Neuronal stem cell (in vitro differentiated cells): Measurements from ENCODE around the gene FAM219B.

Experiments
- DNase-seq: peaks from one replicate; pipeline ENCODE4 v3.0.0-alpha.2; 2013; ENCODE audit warnings: low spot score
- H2AFZ ChIP-seq: one replicate; pipeline ENCODE4 v1.6.1; 2013; ENCODE audit warnings: mild to moderate bottlenecking, low read length, inconsistent platforms
- H2AK5ac ChIP-seq: 2 replicates; pipeline ENCODE4 v1.6.1; 2013; ENCODE audit warnings: low read depth, mild to moderate bottlenecking, inconsistent platforms, low read length, moderate library complexity, mixed read lengths
- H2BK120ac ChIP-seq: 2 replicates; pipeline ENCODE4 v1.6.1; 2013; ENCODE audit warnings: low read depth, mild to moderate bottlenecking, inconsistent platforms, low read length, moderate library complexity, mixed read lengths
- H2BK12ac ChIP-seq: one replicate; pipeline ENCODE4 v1.6.1; 2013; ENCODE audit warnings: low read length, inconsistent platforms
- H2BK15ac ChIP-seq: 2 replicates; pipeline ENCODE4 v1.6.1; 2013; ENCODE audit warnings: mild to moderate bottlenecking, low read length, inconsistent platforms, mixed read lengths
- H2BK5ac ChIP-seq: one replicate; pipeline ENCODE4 v1.6.1; 2013; ENCODE audit warnings: inconsistent platforms, mild to moderate bottlenecking, low read length, moderate library complexity
- H3K14ac ChIP-seq: one replicate; pipeline ENCODE4 v1.6.1; 2013; ENCODE audit warnings: low read length, inconsistent platforms
- H3K18ac ChIP-seq: 2 replicates; pipeline ENCODE4 v1.6.1; 2013; ENCODE audit warnings: low read length, inconsistent platforms
- H3K23ac ChIP-seq: 2 replicates; pipeline ENCODE4 v1.6.1; 2013; ENCODE audit warnings: low read depth, mild to moderate bottlenecking, mixed read lengths, low read length, inconsistent platforms; ENCODE audit not compliant: poor library complexity
- H3K27ac ChIP-seq: replicated peaks from 3 replicates; pipeline ENCODE4 v1.5.1; 2013; ENCODE audit warnings: low read length, inconsistent platforms
- H3K27me3 ChIP-seq, 3 experiments: 2 replicates each; pipeline ENCODE4 v1.6.1; 2013; ENCODE audit warnings: low read length in 3 of 3, mild to moderate bottlenecking in 2 of 3, inconsistent platforms in 1 of 3, low read depth in 1 of 3, mixed read lengths in 1 of 3, moderate library complexity in 1 of 3; ENCODE audit not compliant: control insufficient read depth in 3 of 3, insufficient read depth in 3 of 3
- H3K36me3 ChIP-seq, 2 donors: replicated peaks in 1 of 2; 2 replicates each; pipeline ENCODE4 v1.6.1; 2013; ENCODE audit warnings: low read length in 2 of 2; ENCODE audit not compliant: control insufficient read depth in 2 of 2, insufficient read depth in 2 of 2
- H3K4ac ChIP-seq: 2 replicates; pipeline ENCODE4 v1.6.1; 2013; ENCODE audit warnings: inconsistent platforms, mild to moderate bottlenecking, low read length, moderate library complexity
- H3K4me1 ChIP-seq, 2 donors: 1 replicate in 1 of 2; 2 replicates in 1 of 2; pipeline ENCODE4 v1.6.1; 2013; ENCODE audit warnings: low read length in 2 of 2, low read depth in 1 of 2; ENCODE audit not compliant: control insufficient read depth in 2 of 2, insufficient read depth in 1 of 2
- H3K4me2 ChIP-seq: one replicate; pipeline ENCODE4 v1.6.1; 2013; ENCODE audit warnings: mild to moderate bottlenecking, low read length, inconsistent platforms; ENCODE audit not compliant: insufficient read depth, poor library complexity, severe bottlenecking
- H3K4me3 ChIP-seq, 2 donors: 2 replicates each; pipeline ENCODE4 v1.5.1; 2013; ENCODE audit warnings: low read length in 2 of 2, mild to moderate bottlenecking in 2 of 2, inconsistent platforms in 1 of 2, moderate library complexity in 1 of 2
- H3K79me1 ChIP-seq: one replicate; pipeline ENCODE4 v1.6.1; 2013; ENCODE audit warnings: low read depth, mild to moderate bottlenecking, inconsistent platforms, low read length, moderate library complexity
- H3K9ac ChIP-seq: one replicate; pipeline ENCODE4 v1.6.1; 2013; ENCODE audit warnings: mild to moderate bottlenecking, low read depth, low read length, inconsistent platforms; ENCODE audit not compliant: poor library complexity
- H3K9me3 ChIP-seq, 2 donors: replicated peaks in 1 of 2; 2 replicates each; pipeline versions ENCODE3 to v1.6.1; 2013; ENCODE audit warnings: low read length in 2 of 2, mild to moderate bottlenecking in 2 of 2, inconsistent platforms in 1 of 2, low read depth in 1 of 2, mixed read lengths in 1 of 2, moderate library complexity in 1 of 2; ENCODE audit not compliant: control insufficient read depth in 2 of 2, insufficient read depth in 1 of 2
- H4K8ac ChIP-seq: one replicate; pipeline ENCODE4 v1.6.1; 2013; ENCODE audit warnings: low read depth, mild to moderate bottlenecking, inconsistent platforms, low read length, moderate library complexity
- H4K91ac ChIP-seq: one replicate; pipeline ENCODE4 v1.6.1; 2013; ENCODE audit warnings: low read length, low read depth, mild to moderate bottlenecking, inconsistent platforms; ENCODE audit not compliant: poor library complexity
- whole genome bisulfite sequencing, 2 donors: extraction: QIAGEN DNeasy Blood & Tissue Kit; methylation state at CpG; one replicate each; pipeline ENCODE4 v1.1.7; 2013; ENCODE audit warnings: missing lambda C conversion rate in 2 of 2, mixed read lengths in 1 of 2; ENCODE audit not compliant: insufficient read length in 2 of 2, insufficient replicate concordance in 1 of 2; ENCODE audit errors: extremely low coverage in 2 of 2; 5-methylcytosine and 5-hydroxymethylcytosine counted together

FAM219B gene

DNA sequence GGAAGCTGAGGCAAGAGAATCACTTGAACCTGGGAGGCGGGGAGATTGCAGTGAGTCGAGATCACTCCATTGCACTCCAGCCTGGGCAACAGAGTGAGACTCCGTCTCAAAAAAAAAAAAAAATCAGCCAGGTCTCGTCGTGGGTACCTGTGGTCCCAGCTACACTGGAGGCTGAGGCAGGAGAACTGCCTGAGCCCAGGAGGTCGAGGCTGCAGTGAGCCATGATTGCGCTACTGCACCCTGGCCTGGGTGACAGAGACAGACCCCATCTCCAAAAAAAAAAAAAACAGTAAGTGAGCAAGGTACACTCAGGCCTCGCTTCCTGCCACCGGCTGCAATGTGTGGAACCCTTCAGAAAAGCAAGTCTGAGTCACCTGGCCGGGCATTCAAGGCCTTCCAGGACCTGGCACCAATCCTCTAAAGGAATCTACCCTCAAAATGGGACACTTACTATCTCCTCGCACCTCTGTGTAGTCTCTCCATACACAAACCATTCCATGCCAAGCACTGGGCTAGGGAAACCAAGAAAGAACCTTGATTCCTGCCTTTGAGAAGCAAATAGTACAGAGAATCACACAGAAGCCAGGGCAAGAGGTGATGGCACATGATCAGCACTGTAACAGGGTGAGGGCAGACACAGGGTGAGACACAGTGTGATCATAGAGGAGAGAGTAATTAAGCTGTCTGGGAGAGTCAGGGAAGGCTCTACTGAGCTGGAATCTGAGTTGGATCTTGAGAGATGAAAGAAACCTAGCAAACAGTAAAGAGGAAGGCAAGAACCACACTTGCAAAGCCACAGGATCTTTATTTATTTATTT is 43.2 kb downstream of the FAM219B start:
- H3K27me3 ChIP-seq: no peaks in the 10 kb centered on the region
- H2BK12ac ChIP-seq: no peak overlapping the region
- H3K4me2 ChIP-seq: no peak overlapping the region
- H3K9me3 ChIP-seq: peaks cover 0 to 11% of the 10 kb centered on the region in 2 donors
- DNase-seq: no peak
- H3K9ac ChIP-seq: no peak overlapping the region
- H3K14ac ChIP-seq: no peak overlapping the region
- no peaks in the 10 kb centered on the region for H3K4me1 ChIP-seq
- no peak overlapping the region for H2BK15ac ChIP-seq
- peaks cover 7% of the 10 kb centered on the region for H3K79me1 ChIP-seq
- H3K36me3 ChIP-seq: peaks cover 7 to 18% of the 10 kb centered on the region in 2 donors
- H2AK5ac ChIP-seq: no peak overlapping the region
- H2AFZ ChIP-seq: no peak overlapping the region
- no peak overlapping the region for H2BK120ac ChIP-seq
- H3K23ac ChIP-seq: no peak overlapping the region
- no CpG with 5 or more reads among the region's 11 CpGs for WGBS, 2 donors
- H4K8ac ChIP-seq: no peak overlapping the region
- H3K27ac ChIP-seq: no peak overlapping the region
- no peak overlapping the region for H3K4me3 ChIP-seq
- H3K18ac ChIP-seq: no peak overlapping the region
- no peak overlapping the region for H4K91ac ChIP-seq
- H2BK5ac ChIP-seq: no peak overlapping the region
- no peak overlapping the region for H3K4ac ChIP-seq

DNA sequence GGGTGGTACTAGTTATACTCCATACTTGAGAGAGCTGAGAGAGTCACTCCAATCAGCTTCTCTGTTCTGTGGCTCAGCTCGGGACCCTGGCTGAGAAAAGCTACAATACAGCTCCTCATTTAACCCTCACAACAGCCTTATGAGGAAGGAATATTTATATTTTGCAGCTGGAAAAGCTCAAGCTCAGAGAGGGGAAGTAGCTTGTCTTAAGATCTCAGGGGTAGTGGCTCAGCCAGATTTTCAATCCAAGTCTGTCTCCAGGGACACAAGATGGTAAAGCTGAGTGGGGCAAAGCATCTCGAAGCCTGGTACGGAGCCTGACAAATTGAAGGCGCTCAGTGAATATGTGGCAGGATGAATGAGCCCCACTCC is 48.3 kb downstream of the FAM219B start:
- H2AK5ac ChIP-seq: no peak overlapping the region
- H3K4me1 ChIP-seq: no peaks in the 10 kb centered on the region
- H2BK120ac ChIP-seq: no peak overlapping the region
- no peak overlapping the region for H3K4ac ChIP-seq
- no peak overlapping the region for H3K27ac ChIP-seq
- no peak overlapping the region for H4K91ac ChIP-seq
- H3K23ac ChIP-seq: no peak overlapping the region
- H3K4me3 ChIP-seq: no peak overlapping the region
- H3K14ac ChIP-seq: no peak overlapping the region
- no peak overlapping the region for H3K9ac ChIP-seq
- DNase-seq: no peak
- no CpG with 5 or more reads among the region's 4 CpGs for WGBS, 2 donors
- H3K4me2 ChIP-seq: no peak overlapping the region
- no peak overlapping the region for H2BK12ac ChIP-seq
- H2BK15ac ChIP-seq: no peak overlapping the region
- no peaks in the 10 kb centered on the region for H3K79me1 ChIP-seq
- H4K8ac ChIP-seq: no peak overlapping the region
- no peak overlapping the region for H2BK5ac ChIP-seq
- peaks cover 6 to 17% of the 10 kb centered on the region in 2 donors for H3K36me3 ChIP-seq
- H2AFZ ChIP-seq: no peak overlapping the region
- H3K9me3 ChIP-seq: no peaks in the 10 kb centered on the region
- no peak overlapping the region for H3K18ac ChIP-seq
- no peaks in the 10 kb centered on the region for H3K27me3 ChIP-seq

DNA sequence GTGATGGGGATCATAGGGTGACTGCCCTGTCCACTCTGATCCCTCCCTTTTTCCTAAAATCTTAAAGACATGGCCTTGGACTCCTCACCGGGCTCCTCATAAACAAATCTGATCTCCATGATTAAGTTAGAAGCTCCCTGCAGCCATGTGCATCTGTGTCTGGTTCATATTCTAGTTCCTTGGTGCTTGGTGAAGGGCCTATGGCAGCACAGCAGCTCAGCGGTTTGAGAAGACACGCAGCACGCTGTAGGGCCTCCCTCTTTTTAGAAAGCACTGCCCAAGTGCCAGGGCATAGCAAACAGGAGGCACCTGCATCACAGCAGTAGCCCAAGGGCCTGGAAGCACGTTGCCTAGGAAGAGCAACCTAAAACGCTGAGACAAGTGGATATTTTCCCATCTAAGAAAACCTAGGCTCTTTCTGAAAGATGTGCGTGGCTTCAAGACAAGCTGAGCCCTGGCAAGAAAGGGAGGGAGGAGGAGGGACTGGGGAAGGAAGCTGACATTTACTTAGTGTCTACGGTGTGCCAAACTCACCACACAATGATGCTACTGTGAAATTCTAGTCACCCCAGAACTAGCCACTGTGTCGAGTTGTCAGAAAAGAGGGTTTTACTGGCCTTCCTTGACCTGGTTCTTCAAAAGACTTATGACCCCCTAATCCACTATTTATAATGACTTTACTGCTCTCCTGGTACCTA is 48.8 kb downstream of the FAM219B start:
- no peak overlapping the region for H3K27ac ChIP-seq

DNA sequence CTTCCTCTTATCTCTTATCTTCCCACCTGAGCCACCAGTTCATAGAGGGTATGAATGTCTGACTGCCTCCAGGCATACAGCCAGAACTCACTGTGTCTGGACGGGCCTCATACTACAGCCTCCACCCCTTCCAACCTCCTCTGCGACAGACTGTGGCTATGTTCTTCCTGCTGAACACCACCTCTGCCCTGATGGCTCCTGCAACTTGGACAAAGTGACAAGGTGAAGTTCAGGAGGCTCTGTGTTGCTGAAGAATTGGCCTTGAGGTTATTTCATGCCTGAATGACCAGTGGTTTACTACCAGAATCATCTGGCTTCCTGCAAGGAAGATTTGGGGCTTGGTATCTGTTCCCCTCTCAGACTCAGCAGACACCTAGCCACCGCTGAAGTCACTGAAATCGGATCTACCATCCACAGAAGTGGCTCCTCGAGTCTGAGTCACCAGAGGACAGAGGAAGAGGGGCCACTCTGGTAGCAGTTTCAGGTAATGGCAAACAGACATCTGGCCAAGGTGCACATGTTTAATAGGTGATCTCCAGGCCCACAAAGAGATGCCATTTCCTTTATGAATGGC is 49.5 kb downstream of the FAM219B start:
- Histone ChIP-seq H3K36me3 (peaks cover 15 to 29% of the 10 kb centered on the region in 2 donors), H2AFZ (no peak overlapping the region), H3K4me1 (no peaks in the 10 kb centered on the region), H3K9ac (no peak overlapping the region), H4K8ac (no peak overlapping the region), H2BK15ac (no peak overlapping the region), H3K4ac (no peak overlapping the region), H2AK5ac (no peak overlapping the region), H3K18ac (no peak overlapping the region), H3K14ac (no peak overlapping the region), H3K27ac (no peak overlapping the region), H3K23ac (no peak overlapping the region), H3K4me3 (no peak overlapping the region), H2BK12ac (no peak overlapping the region), H3K4me2 (no peak overlapping the region), H3K27me3 (no peaks in the 10 kb centered on the region), H3K79me1 (no peaks in the 10 kb centered on the region), H4K91ac (no peak overlapping the region), H2BK120ac (no peak overlapping the region), H2BK5ac (no peak overlapping the region), H3K9me3 (no peaks in the 10 kb centered on the region)
- WGBS, 2 donors: no CpG with 5 or more reads among the region's 5 CpGs
- no peak for DNase-seq

More for the DNA sequence above, 48.8 kb downstream of the FAM219B start:
- H3K4me1 ChIP-seq: no peaks in the 10 kb centered on the region
- H3K36me3 ChIP-seq: peaks cover 11 to 22% of the 10 kb centered on the region in 2 donors
- no CpG with 5 or more reads among the region's 9 CpGs for WGBS, 2 donors
- H3K9me3 ChIP-seq: no peaks in the 10 kb centered on the region
- no peak overlapping the region for H3K4me2 ChIP-seq
- no peak overlapping the region for H3K4ac ChIP-seq
- DNase-seq: no peak
- H3K18ac ChIP-seq: no peak overlapping the region
- H3K23ac ChIP-seq: no peak overlapping the region
- no peak overlapping the region for H4K8ac ChIP-seq
- H3K27me3 ChIP-seq: no peaks in the 10 kb centered on the region
- H2AFZ ChIP-seq: no peak overlapping the region
- H3K4me3 ChIP-seq: no peak overlapping the region
- no peak overlapping the region for H3K14ac ChIP-seq
- no peaks in the 10 kb centered on the region for H3K79me1 ChIP-seq
- H2BK5ac ChIP-seq: no peak overlapping the region
- H2BK12ac ChIP-seq: no peak overlapping the region
- H4K91ac ChIP-seq: no peak overlapping the region
- no peak overlapping the region for H2BK120ac ChIP-seq
- no peak overlapping the region for H2AK5ac ChIP-seq
- no peak overlapping the region for H3K9ac ChIP-seq
- H2BK15ac ChIP-seq: no peak overlapping the region
